SIG-M5 treated with dmso at 0.1 percent for 504 hours (cell line): ENCODE measurements around the gene KLF12.

ENCODE experiments used
- DNase-seq: peaks from one replicate; lab custom pipeline; 2025; ENCODE audit not compliant: unreplicated experiment; lab: John Stamatoyannopoulos, UW

The KLF12 gene

DNA sequence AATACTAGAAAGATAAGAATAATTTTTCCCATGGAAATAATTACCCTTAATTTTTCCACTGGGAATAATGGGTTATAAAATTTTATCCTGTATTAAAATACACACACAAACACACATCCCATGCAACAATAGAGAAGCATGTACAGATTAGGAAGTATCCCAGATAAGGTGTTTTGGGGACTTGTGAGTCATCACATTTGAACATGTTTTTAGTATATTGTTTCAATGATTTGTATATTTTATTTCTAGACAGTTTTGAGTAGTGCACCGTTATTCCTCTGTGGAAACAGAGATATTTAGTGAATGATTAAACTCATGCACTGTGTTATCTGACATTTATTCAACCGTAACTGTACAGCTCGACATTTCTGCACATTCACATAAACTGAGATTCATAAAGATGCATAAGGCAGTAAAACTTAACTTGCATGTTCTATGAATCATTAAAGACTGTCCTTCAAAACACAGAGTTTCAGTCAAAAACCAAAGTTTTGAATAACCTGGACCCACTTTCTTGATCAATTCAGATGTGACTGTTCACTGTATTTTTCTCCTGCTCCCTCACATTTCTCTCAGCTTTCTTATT, 30.1 kb downstream of the KLF12 start:
- no peak for DNase-seq

DNA sequence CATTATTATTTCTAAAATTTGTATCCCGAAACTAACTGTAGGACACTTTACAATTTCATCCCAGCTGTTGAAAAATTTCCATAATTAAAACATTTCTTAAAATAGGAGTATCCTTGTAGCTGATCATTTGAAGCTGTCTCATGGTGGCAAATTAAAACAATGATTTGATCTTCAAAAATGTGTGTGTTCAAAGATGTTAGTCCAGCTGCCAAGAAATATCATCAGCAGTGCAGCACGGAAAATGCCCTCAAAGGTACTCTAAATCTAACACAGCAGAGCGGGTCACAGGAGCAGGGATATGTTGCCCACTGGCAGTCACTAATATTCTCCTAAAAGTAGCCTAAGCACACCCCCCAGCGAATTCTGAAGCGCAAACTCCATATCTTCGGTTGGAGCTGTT, 31.0 kb downstream of the KLF12 start:
- DNase-seq, result no peak

DNA sequence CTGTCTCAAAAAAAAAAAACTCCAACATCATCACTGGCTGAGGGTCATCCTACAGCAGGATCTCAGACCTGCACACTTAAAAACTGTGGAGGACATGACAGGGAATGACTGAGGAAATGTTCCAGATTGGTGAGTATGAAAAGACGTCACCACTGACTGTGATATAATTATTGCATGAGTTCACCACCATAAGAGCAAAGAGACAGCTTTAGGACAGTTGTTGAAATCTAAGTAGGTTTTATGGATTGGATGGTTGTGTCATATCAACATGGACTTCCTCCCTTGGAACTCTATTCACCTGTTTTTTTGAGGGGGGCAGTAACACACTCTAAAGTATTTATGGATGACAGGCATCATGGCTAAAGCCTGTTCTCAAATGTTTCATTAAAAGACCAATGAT, 31.5 kb downstream of the KLF12 start:
- no peak for DNase-seq

DNA sequence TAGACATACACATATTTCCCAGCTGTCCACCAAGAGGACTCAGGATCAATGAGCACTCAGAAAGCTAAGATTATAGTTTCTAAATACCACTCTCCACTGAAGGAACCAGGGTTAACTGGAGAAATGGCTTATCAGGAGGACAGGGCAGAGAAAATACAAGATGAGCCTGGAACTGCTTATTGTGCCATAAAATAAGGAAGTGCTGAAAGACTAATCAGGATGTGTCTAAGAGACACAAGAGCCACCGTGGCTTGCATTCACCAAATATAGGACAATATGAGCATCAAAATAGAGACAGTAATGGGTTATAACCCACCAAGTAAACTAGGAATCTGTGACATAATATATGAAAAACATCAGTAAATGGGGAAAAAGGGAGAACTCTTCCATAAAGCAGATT, 32.8 kb downstream of the KLF12 start:
- no peak for DNase-seq

DNA sequence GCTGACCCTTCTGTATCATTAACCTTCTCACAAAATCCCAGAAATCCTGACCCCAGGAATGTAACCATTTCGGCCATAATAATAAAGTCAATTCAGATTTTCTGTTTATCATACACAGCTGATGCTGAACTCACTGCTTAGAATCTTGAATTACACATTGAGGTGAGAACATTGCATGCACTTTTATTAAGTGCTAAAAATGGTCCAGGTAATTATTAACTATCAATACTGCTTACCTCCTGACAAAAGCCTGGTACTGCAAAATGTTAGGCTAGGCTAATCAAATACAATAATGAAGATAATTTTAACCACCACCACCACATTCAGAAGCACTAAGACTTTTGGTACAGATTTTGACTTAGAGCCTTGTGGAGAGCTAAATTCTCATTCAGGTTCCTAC, 36.1 kb downstream of the KLF12 start:
- no peak for DNase-seq

DNA sequence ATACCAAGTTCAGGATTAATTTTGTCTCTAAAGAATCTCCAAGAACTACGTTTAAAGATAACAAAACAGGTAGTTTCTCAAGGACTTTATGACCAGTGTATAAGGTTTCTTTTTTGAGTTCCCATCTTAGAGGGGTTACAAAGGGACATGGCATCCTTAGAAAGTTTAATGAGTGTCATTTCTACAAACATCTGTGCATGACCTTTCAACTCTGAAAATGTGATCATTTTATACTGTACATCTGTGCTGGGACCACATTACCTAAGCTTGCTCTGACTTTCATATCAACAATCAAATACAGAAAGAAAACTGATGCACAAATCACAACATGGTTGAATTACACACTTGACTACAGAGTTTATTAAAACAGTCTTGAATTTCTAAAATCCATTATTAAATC, 37.1 kb downstream of the KLF12 start:
- DNase-seq, result no peak

DNA sequence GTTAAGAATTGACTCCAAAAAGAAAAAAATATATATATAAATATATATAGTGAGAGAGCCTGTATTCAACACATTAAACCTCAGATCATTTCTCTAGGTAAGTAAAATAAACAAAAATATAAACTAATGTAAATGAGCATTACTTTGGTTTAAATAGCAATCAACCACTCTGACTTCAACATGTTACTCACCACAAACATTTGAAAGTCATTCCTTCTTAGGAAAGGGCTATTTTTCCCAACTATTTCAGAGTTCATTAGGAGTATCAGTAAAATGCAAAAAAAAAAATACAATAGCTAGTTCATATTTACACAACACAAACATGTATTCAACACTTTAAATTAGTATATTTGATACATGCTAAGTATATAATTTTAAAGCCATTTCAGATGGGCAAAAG, 40.5 kb downstream of the KLF12 start:
- DNase-seq, result no peak

DNA sequence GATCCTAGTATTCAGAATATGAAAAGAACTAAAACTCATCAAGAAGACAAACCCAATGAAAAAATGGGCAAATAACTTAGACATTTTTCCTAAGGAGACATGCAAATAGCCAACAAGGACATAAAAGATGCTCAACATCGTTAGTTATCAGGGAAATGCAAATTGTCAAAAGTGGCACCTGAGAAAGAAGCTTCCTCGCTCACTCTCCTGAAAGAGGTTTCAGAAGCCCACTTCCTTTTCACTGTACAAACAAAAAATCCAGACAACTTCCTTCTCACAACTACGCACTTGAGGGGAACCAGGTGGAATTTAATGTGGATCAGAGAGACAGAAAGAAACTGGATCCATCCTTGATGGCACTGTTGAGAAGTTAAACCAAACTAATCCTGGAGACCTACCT, 41.5 kb downstream of the KLF12 start:
- DNase-seq, result no peak

DNA sequence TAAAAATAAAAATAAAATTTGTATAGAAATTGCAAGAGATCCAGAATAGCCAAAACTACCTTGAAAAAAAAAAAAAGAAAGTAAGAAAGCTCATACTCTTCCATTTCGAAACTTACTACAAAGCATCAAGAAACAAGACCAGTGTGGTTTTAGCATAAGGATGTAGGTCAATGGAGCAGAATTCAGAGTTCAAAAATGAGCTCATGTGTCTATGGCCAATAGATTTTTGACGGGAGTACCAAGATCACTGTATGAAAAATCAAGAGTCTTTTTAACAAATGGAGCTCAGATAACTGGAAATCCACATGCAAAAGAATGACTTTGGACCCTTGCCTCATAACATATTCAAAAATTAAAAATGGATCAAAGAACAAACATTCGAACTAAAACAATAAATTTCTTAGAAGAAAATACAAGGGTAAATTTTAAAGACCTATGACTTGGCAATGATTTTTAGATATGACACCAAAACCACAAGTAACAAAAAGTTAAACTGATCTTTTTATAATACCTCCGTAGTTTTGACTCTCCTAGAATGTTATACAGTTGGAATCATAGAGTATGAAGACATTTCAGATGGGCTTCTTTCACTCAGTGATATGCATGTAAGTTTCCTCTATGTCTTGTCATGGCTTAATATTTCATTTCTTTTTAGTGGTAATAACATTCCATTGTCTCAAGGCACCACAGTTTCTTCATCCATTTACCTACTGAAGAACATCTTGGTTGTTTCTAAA, 43.2 kb downstream of the KLF12 start:
- no peak for DNase-seq

DNA sequence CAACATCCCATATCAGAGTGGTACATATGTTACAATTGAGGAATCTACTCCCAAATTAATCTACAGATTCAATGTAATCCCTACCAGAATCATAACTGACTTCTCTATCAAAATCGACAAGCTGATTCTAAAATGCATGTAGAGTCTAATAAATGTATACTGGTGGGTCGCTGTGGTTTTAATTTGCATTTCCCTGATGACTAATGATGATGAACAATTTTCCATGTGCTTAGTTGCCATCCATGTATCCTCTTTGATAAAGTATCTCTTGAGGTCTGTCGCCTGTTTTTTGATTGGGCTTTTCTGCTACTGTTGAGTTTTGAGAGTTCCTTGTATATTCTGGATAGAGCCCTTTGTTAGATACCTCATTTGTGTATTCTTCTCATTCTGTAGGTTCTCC, 43.8 kb downstream of the KLF12 start:
- no peak for DNase-seq

DNA sequence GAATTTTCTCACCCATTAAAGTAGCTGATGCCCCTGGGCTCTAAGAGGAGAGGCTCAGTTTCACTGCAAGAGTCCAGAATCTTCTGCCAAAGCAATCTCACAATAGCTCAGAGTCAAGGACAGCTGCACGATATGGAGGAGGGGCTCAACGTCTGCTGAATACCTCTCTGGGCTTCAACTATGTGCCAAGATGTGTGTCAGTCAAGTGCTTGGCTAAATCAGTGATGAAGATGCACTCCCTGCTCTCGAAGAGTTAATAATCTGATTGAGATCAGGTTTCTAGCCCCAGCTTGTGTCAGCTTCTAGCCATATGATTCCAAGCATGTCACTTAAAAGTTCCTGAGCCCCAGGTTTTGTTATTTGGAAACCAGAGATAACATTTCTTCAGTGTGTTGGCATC, 46.8 kb downstream of the KLF12 start:
- DNase-seq, result no peak
